Measurements from ENCODE around the gene JMJD1C.

- TF ChIP-seq, protein P1, sequence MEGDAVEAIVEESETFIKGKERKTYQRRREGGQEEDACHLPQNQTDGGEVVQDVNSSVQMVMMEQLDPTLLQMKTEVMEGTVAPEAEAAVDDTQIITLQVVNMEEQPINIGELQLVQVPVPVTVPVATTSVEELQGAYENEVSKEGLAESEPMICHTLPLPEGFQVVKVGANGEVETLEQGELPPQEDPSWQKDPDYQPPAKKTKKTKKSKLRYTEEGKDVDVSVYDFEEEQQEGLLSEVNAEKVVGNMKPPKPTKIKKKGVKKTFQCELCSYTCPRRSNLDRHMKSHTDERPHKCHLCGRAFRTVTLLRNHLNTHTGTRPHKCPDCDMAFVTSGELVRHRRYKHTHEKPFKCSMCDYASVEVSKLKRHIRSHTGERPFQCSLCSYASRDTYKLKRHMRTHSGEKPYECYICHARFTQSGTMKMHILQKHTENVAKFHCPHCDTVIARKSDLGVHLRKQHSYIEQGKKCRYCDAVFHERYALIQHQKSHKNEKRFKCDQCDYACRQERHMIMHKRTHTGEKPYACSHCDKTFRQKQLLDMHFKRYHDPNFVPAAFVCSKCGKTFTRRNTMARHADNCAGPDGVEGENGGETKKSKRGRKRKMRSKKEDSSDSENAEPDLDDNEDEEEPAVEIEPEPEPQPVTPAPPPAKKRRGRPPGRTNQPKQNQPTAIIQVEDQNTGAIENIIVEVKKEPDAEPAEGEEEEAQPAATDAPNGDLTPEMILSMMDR (IDR thresholded peaks at IDR 0.05): no peak
- no peak for TF ChIP-seq POLR2A (IDR thresholded peaks at IDR 0.05)
These were observed 152.6 kb downstream of the JMJD1C start for GRCh38 chr10:63313066-63313717.
